Fibroblast of pulmonary artery (primary cell): ENCODE measurements around the gene GXYLT1.

ENCODE experiments used
- DNase-seq: peaks from one replicate; pipeline ENCODE4 v3.0.0-alpha.2; 2010; ENCODE audit warnings: low read depth
- H3K4me3 ChIP-seq: replicated peaks from 2 replicates; pipeline ENCODE4 v1.5.1; 2011; ENCODE audit warnings: low read depth, mild to moderate bottlenecking, control low read depth, low read length, moderate library complexity
- CTCF ChIP-seq: IDR thresholded peaks from 2 replicates; pipeline ENCODE4 v1.5.1; 2011; ENCODE audit warnings: mild to moderate bottlenecking, control low read depth, low read length, inconsistent platforms; ENCODE audit errors: missing control alignments

Gene GXYLT1

GRCh38 chr12:42145552-42146215 lies 1.0 kb upstream of the GXYLT1 start:
- no peak for TF ChIP-seq CTCF
- DNase-seq: no peak
- H3K4me3 ChIP-seq: no peak overlapping the region

- no peak for TF ChIP-seq CTCF
- H3K4me3 ChIP-seq: peak overlapping the region; percentile 67
- DNase-seq: no peak
Measured at GRCh38 chr12:42145197-42145549, 499 bp upstream of the GXYLT1 start.

GRCh38 chr12:42144158-42144407 lies 591 bp downstream of the GXYLT1 start:
- no peak for DNase-seq
- H3K4me3 ChIP-seq: peak overlapping the region; percentile 67
- TF ChIP-seq CTCF: no peak

- peak; percentile 43 for DNase-seq
- no peak for TF ChIP-seq CTCF
- H3K4me3 ChIP-seq: peak overlapping the region; percentile 67
Measured at GRCh38 chr12:42143452-42144157, 1.1 kb downstream of the GXYLT1 start.

GRCh38 chr12:42141981-42142606 lies 2.6 kb downstream of the GXYLT1 start:
- DNase-seq: no peak
- TF ChIP-seq CTCF: no peak
- H3K4me3 ChIP-seq: no peak overlapping the region

GRCh38 chr12:42140901-42141300 lies 3.8 kb downstream of the GXYLT1 start:
- no peak overlapping the region for H3K4me3 ChIP-seq
- no peak for TF ChIP-seq CTCF
- peak; percentile 38 for DNase-seq
